GM19023 (cell line): ENCODE results near the gene VPS13D.
"Not testable (repeated sequence)": the region's sequence is repeated elsewhere in the genome, so short reads cannot be mapped to it uniquely, and the experiment has no call there.

ENCODE experiments used
- ATAC-seq: cut with Tn5 transposase; IDR thresholded peaks from one replicate; pipeline ENCODE4 v1.9.1; 2021; ENCODE audit warnings: mild to moderate bottlenecking, moderate library complexity; ENCODE audit not compliant: unreplicated experiment

The VPS13D gene

GRCh38 chr1:12462586-12462985, 232.8 kb downstream of the VPS13D start:
- ATAC-seq: no peak

- no peak for ATAC-seq
These were observed 234.2 kb downstream of the VPS13D start for GRCh38 chr1:12464045-12464461.

GRCh38 chr1:12464598-12465056, 234.8 kb downstream of the VPS13D start:
- no peak for ATAC-seq

- ATAC-seq: no peak
These were observed 235.3 kb downstream of the VPS13D start for GRCh38 chr1:12465126-12465525.

- no peak for ATAC-seq
These were observed 237.0 kb downstream of the VPS13D start for GRCh38 chr1:12466816-12467215.

GRCh38 chr1:12467570-12468286, 237.9 kb downstream of the VPS13D start:
- no peak for ATAC-seq

- no peak for ATAC-seq
These were observed 238.5 kb downstream of the VPS13D start for GRCh38 chr1:12468323-12468722.

GRCh38 chr1:12469493-12469892, 239.7 kb downstream of the VPS13D start:
- ATAC-seq: no peak

- no peak for ATAC-seq
These were observed 240.2 kb downstream of the VPS13D start for GRCh38 chr1:12469990-12470389.

GRCh38 chr1:12470916-12471315, 241.1 kb downstream of the VPS13D start:
- not testable (repeated sequence) for ATAC-seq

- ATAC-seq: no peak
These were observed 242.4 kb downstream of the VPS13D start for GRCh38 chr1:12472156-12472797.

- ATAC-seq: no peak
These were observed 243.1 kb downstream of the VPS13D start for GRCh38 chr1:12472798-12473551.

GRCh38 chr1:12473596-12474362, 243.9 kb downstream of the VPS13D start:
- ATAC-seq: no peak

- no peak for ATAC-seq
These were observed 245.3 kb downstream of the VPS13D start for GRCh38 chr1:12475101-12475500.

- no peak for ATAC-seq
These were observed 245.7 kb downstream of the VPS13D start for GRCh38 chr1:12475530-12475934.

GRCh38 chr1:12475947-12476346, 246.1 kb downstream of the VPS13D start:
- ATAC-seq: no peak

- no peak for ATAC-seq
These were observed 247.5 kb downstream of the VPS13D start for GRCh38 chr1:12477314-12477713.

GRCh38 chr1:12477936-12478611, 248.2 kb downstream of the VPS13D start:
- ATAC-seq: no peak

GRCh38 chr1:12478612-12478985, 248.8 kb downstream of the VPS13D start:
- ATAC-seq: no peak

- ATAC-seq: no peak
These were observed 249.5 kb downstream of the VPS13D start for GRCh38 chr1:12479311-12479710.
